HEK293 (cell line): ENCODE data around the gene TMEM63B.

Source experiments
- CTCF ChIA-PET: fragments of 350-600 bp; formaldehyde crosslinking; extraction: SDS; loops from one replicate; lab custom pipeline; 2021; ENCODE audit warnings: antibody characterized with exemption; lab: Yijun Ruan, JAX
- POLR2A ChIA-PET: fragments of 300-600 bp; formaldehyde crosslinking; extraction: SDS; loops from one replicate; lab custom pipeline; 2020; ENCODE audit warnings: antibody characterized with exemption, inconsistent platforms; lab: Yijun Ruan, JAX
- H3K27ac ChIP-seq: fragments of 200-500 bp; sonication (Bioruptor generic); 2 replicates; pipeline ENCODE4 v1.5.1; 2014; ENCODE audit warnings: low read depth, low read length, control low read depth, inconsistent platforms; ENCODE audit errors: extremely low read depth
- H3K36me3 ChIP-seq, 2 experiments: fragments of 200-500 bp in 1 of 2; sonication (Bioruptor generic) in 1 of 2; 1 replicate in 1 of 2; 2 replicates in 1 of 2; pipeline ENCODE4 v1.5.1; 2014 to 2017; ENCODE audit warnings: inconsistent platforms in 2 of 2, low read length in 2 of 2; ENCODE audit not compliant: control insufficient read depth in 2 of 2, insufficient read depth in 1 of 2
- H3K4me1 ChIP-seq: fragments of 200-500 bp; sonication (Bioruptor generic); 2 replicates; pipeline ENCODE4 v1.5.1; 2014; ENCODE audit warnings: mild to moderate bottlenecking, low read length, inconsistent platforms; ENCODE audit not compliant: control insufficient read depth, insufficient read depth
- H3K4me3 ChIP-seq: 2 replicates; pipeline ENCODE4 v1.5.1; 2011; ENCODE audit warnings: low read depth, mild to moderate bottlenecking, control low read depth, low read length, moderate library complexity
- H3K9me3 ChIP-seq: fragments of 200-500 bp; sonication (Bioruptor generic); 2 replicates; pipeline ENCODE4 v1.5.1; 2014; ENCODE audit warnings: low read depth, low read length, inconsistent platforms; ENCODE audit not compliant: control insufficient read depth, insufficient read depth
- BCL11B ChIP-seq: fragments of 450-650 bp; formaldehyde crosslinking; IDR thresholded peaks from 2 replicates; pipeline ENCODE4 v1.5.1; 2016; ENCODE audit warnings: low read depth, missing biosample characterization, missing genetic modification characterization
- HOXC10 ChIP-seq: sonication (generic); formaldehyde crosslinking; IDR thresholded peaks from 2 replicates; pipeline ENCODE4 v1.8.1; 2023; ENCODE audit warnings: mild to moderate bottlenecking, missing genetic modification reagents
- KLF16 ChIP-seq: fragments of 450-650 bp; formaldehyde crosslinking; IDR thresholded peaks from 2 replicates; pipeline ENCODE4 v1.5.1; 2017; ENCODE audit warnings: missing biosample characterization, missing genetic modification characterization
- KLF9 ChIP-seq: fragments of 450-650 bp; formaldehyde crosslinking; IDR thresholded peaks from 2 replicates; pipeline ENCODE4 v1.5.1; 2016; ENCODE audit warnings: missing biosample characterization, missing genetic modification characterization, low read depth
- MYNN ChIP-seq: fragments of 450-650 bp; formaldehyde crosslinking; IDR thresholded peaks from 2 replicates; pipeline ENCODE4 v1.5.1; 2016; ENCODE audit warnings: missing biosample characterization, missing genetic modification characterization, borderline replicate concordance
- MZF1 ChIP-seq: fragments of 450-650 bp; formaldehyde crosslinking; IDR thresholded peaks from 2 replicates; pipeline ENCODE4 v1.5.1; 2017; ENCODE audit warnings: missing biosample characterization, missing genetic modification characterization, borderline replicate concordance
- SCRT2 ChIP-seq: fragments of 450-650 bp; formaldehyde crosslinking; IDR thresholded peaks from 2 replicates; pipeline ENCODE4 v1.5.1; 2016; ENCODE audit warnings: missing biosample characterization, missing genetic modification characterization
- TCF7L2 ChIP-seq: IDR thresholded peaks from 2 replicates; pipeline ENCODE4 v1.6.1; 2011; ENCODE audit warnings: low read depth, mild to moderate bottlenecking, inconsistent platforms, low read length, moderate library complexity, borderline replicate concordance
- ZBTB1 ChIP-seq: fragments of 450-650 bp; formaldehyde crosslinking; IDR thresholded peaks from 2 replicates; pipeline ENCODE4 v1.5.1; 2016; ENCODE audit warnings: missing biosample characterization, missing genetic modification characterization
- ZBTB17 ChIP-seq: fragments of 450-650 bp; formaldehyde crosslinking; IDR thresholded peaks from 2 replicates; pipeline ENCODE4 v1.5.1; 2016; ENCODE audit warnings: missing biosample characterization, missing genetic modification characterization
- ZBTB48 ChIP-seq: fragments of 450-650 bp; formaldehyde crosslinking; IDR thresholded peaks from 2 replicates; pipeline ENCODE4 v1.5.1; 2016; ENCODE audit warnings: missing biosample characterization, missing genetic modification characterization
- ZBTB7A ChIP-seq: fragments of 450-650 bp; formaldehyde crosslinking; IDR thresholded peaks from 2 replicates; pipeline ENCODE4 v1.5.1; 2016; ENCODE audit warnings: low read depth, missing biosample characterization, missing genetic modification characterization
- ZFHX2 ChIP-seq: fragments of 450-650 bp; formaldehyde crosslinking; conservative IDR thresholded peaks from 2 replicates; pipeline ENCODE4 v1.5.1; 2016; ENCODE audit warnings: missing biosample characterization, missing genetic modification characterization
- ZNF10 ChIP-seq: fragments of 450-650 bp; formaldehyde crosslinking; IDR thresholded peaks from 2 replicates; pipeline ENCODE4 v1.5.1; 2017; ENCODE audit warnings: missing biosample characterization, missing genetic modification characterization
- ZNF155 ChIP-seq: fragments of 450-650 bp; formaldehyde crosslinking; IDR thresholded peaks from 2 replicates; pipeline ENCODE4 v1.5.1; 2016; ENCODE audit warnings: missing biosample characterization, missing genetic modification characterization
- ZNF19 ChIP-seq: fragments of 450-650 bp; formaldehyde crosslinking; IDR thresholded peaks from 2 replicates; pipeline ENCODE4; 2016; ENCODE audit warnings: missing biosample characterization, missing genetic modification characterization, low read depth
- ZNF223 ChIP-seq: fragments of 450-650 bp; formaldehyde crosslinking; IDR thresholded peaks from 2 replicates; pipeline ENCODE4 v1.5.1; 2016; ENCODE audit warnings: missing biosample characterization, missing genetic modification characterization
- ZNF24 ChIP-seq: fragments of 450-650 bp; formaldehyde crosslinking; IDR thresholded peaks from 2 replicates; pipeline ENCODE4 v1.5.1; 2016; ENCODE audit warnings: missing biosample characterization, missing genetic modification characterization
- ZNF248 ChIP-seq: fragments of 450-650 bp; formaldehyde crosslinking; IDR thresholded peaks from 2 replicates; pipeline ENCODE4 v1.5.1; 2017; ENCODE audit warnings: missing biosample characterization, missing genetic modification characterization
- ZNF354C ChIP-seq: fragments of 450-650 bp; formaldehyde crosslinking; IDR thresholded peaks from 2 replicates; pipeline ENCODE4 v1.5.1; 2016; ENCODE audit warnings: missing biosample characterization, missing genetic modification characterization, low read depth, borderline replicate concordance
- ZNF366 ChIP-seq: fragments of 450-650 bp; formaldehyde crosslinking; conservative IDR thresholded peaks from 2 replicates; pipeline ENCODE4 v1.5.1; 2016; ENCODE audit warnings: missing biosample characterization, missing genetic modification characterization
- ZNF423 ChIP-seq: fragments of 450-650 bp; formaldehyde crosslinking; IDR thresholded peaks from 2 replicates; pipeline ENCODE4 v1.5.1; 2016; ENCODE audit warnings: missing biosample characterization, missing genetic modification characterization
- ZNF549 ChIP-seq: fragments of 450-650 bp; IDR thresholded peaks from 2 replicates; pipeline ENCODE4 v1.5.1; 2018; ENCODE audit warnings: missing biosample characterization, missing genetic modification characterization, mild to moderate bottlenecking, inconsistent platforms, moderate library complexity
- ZNF660 ChIP-seq: fragments of 450-650 bp; IDR thresholded peaks from 2 replicates; pipeline ENCODE4 v1.5.1; 2018; ENCODE audit warnings: missing biosample characterization, mild to moderate bottlenecking, missing genetic modification characterization
- ZSCAN16 ChIP-seq: fragments of 450-650 bp; formaldehyde crosslinking; IDR thresholded peaks from 2 replicates; pipeline ENCODE4 v1.5.1; 2016; ENCODE audit warnings: missing biosample characterization, missing genetic modification characterization
- TF ChIP-seq, protein P1 (sequence below): fragments of 450-650 bp; formaldehyde crosslinking; IDR thresholded peaks from 2 replicates; pipeline ENCODE4 v1.5.1; 2016; ENCODE audit warnings: missing biosample characterization, missing genetic modification characterization
- TF ChIP-seq, protein P2 (sequence below): fragments of 450-650 bp; formaldehyde crosslinking; IDR thresholded peaks from 2 replicates; pipeline ENCODE4 v1.5.1; 2016; ENCODE audit warnings: missing biosample characterization, missing genetic modification characterization, borderline replicate concordance
- TF ChIP-seq, protein P3 (sequence below): fragments of 450-650 bp; formaldehyde crosslinking; IDR thresholded peaks from 2 replicates; pipeline ENCODE4 v1.5.1; 2016; ENCODE audit warnings: missing biosample characterization, missing genetic modification characterization
- TF ChIP-seq, protein P4 (sequence below): fragments of 450-650 bp; formaldehyde crosslinking; IDR thresholded peaks from 2 replicates; pipeline ENCODE4 v1.5.1; 2016; ENCODE audit warnings: missing biosample characterization, missing genetic modification characterization

TMEM63B gene

DNA sequence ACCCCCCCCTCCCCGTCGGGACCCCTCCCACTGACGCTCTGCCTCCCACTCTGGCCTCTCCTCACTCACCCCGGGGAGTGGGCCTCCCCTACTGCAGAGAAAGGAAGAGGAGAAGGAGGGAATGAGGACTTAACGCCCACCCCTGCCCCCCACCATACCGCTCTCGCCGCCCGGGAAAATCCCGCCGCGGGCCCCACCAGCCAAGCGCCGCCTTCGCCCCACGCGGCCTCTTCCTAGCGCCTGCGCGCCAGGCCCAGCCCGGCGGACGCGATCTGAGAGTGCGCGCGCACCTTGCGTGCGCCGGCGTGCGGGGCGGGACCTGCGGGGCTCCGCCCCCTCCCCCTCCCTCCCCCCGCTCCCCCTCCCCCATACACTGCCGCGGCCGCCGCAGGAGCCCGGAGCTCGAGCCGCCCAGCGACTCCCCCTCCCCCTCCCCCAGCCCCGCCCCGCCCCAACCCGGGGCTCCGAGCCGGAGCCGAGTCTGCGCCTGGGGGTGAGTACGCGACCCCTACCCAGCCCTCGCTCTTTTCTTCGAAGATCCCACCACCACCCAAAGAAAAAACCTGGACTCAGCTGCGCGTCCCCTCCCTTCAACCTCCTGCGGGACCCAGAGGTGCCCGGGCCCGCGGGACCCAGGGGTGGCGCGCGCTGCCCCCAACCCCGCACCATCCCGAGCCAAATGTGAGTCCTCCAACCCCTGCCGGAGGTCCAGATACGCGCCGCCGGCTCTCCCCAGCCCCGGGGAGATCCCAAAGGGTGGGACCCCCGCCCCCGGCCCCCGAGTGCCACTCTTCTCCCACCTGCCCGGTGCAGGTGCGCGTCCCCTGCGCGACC lies at the start of gene TMEM63B, which contains the start of gene MRPL14:
TSS of gene TMEM63B (plus strand) at position 369 of the 834 bp plus-strand sequence. CDS start 7,031 bp downstream, outside the sequence.
TSS of gene MRPL14 (minus strand) at position 267 of the 834 bp plus-strand sequence. CDS start 10,841 bp downstream, outside the sequence.
- POLR2A ChIA-PET = interaction anchor here (0.5 to 1.5 kb wide), 14 partner anchors 8 to 527 kb away, joined by 3 to 7 read pairs (median 4); partner anchors contain the start of gene HSP90AB1
- Histone ChIP-seq H3K4me1 (peaks cover 23% of the 10 kb centered on the region), H3K27ac (peak within 1 kb of the TSS; percentile 65), H3K9me3 (no peaks in the 10 kb centered on the region), H3K36me3 (peaks cover 0 to 17% of the 10 kb centered on the region in 2 experiments; a peak in 2 of 3 replicates), H3K4me3 (peak within 1 kb of the TSS; percentile 85)
- CTCF ChIA-PET = no interaction called here
- TF ChIP-seq ZNF19 (tag by site-specific recombination) = no peak
- TF ChIP-seq ZFHX2 = peak; percentile 79
- no peak for TF ChIP-seq ZSCAN16 (tag by site-specific recombination)
- no peak for TF ChIP-seq ZBTB17 (tag by site-specific recombination)
- TF ChIP-seq MYNN (tag by site-specific recombination) = 0 out of 2 replicates have a peak, but pooled peaks have one; percentile 14
- TF ChIP-seq KLF9 (tag by site-specific recombination) = no peak; the same call in 1 of the 2 replicates
- TF ChIP-seq ZNF10 = no peak
- TF ChIP-seq KLF16 (tag by site-specific recombination) = no peak
- TF ChIP-seq ZBTB7A (tag by site-specific recombination) = 0 out of 2 replicates have a peak, but pooled peaks have one; percentile 24
- TF ChIP-seq ZNF24 (tag by site-specific recombination) = no peak
- no peak for TF ChIP-seq ZNF660 (tag by site-specific recombination)
- no peak for TF ChIP-seq ZNF549 (tag by site-specific recombination)
- TF ChIP-seq, protein P1, sequence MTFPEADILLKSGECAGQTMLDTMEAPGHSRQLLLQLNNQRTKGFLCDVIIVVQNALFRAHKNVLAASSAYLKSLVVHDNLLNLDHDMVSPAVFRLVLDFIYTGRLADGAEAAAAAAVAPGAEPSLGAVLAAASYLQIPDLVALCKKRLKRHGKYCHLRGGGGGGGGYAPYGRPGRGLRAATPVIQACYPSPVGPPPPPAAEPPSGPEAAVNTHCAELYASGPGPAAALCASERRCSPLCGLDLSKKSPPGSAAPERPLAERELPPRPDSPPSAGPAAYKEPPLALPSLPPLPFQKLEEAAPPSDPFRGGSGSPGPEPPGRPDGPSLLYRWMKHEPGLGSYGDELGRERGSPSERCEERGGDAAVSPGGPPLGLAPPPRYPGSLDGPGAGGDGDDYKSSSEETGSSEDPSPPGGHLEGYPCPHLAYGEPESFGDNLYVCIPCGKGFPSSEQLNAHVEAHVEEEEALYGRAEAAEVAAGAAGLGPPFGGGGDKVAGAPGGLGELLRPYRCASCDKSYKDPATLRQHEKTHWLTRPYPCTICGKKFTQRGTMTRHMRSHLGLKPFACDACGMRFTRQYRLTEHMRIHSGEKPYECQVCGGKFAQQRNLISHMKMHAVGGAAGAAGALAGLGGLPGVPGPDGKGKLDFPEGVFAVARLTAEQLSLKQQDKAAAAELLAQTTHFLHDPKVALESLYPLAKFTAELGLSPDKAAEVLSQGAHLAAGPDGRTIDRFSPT (tag by site-specific recombination) = peak; percentile 33; the same call in 1 of the 2 replicates
- TF ChIP-seq ZBTB48 = no peak
- TF ChIP-seq ZNF354C (tag by site-specific recombination) = no peak
- TF ChIP-seq ZNF423 (tag by site-specific recombination) = peak; percentile 99
- no peak for TF ChIP-seq BCL11B (tag by site-specific recombination)
- TF ChIP-seq, protein P2, sequence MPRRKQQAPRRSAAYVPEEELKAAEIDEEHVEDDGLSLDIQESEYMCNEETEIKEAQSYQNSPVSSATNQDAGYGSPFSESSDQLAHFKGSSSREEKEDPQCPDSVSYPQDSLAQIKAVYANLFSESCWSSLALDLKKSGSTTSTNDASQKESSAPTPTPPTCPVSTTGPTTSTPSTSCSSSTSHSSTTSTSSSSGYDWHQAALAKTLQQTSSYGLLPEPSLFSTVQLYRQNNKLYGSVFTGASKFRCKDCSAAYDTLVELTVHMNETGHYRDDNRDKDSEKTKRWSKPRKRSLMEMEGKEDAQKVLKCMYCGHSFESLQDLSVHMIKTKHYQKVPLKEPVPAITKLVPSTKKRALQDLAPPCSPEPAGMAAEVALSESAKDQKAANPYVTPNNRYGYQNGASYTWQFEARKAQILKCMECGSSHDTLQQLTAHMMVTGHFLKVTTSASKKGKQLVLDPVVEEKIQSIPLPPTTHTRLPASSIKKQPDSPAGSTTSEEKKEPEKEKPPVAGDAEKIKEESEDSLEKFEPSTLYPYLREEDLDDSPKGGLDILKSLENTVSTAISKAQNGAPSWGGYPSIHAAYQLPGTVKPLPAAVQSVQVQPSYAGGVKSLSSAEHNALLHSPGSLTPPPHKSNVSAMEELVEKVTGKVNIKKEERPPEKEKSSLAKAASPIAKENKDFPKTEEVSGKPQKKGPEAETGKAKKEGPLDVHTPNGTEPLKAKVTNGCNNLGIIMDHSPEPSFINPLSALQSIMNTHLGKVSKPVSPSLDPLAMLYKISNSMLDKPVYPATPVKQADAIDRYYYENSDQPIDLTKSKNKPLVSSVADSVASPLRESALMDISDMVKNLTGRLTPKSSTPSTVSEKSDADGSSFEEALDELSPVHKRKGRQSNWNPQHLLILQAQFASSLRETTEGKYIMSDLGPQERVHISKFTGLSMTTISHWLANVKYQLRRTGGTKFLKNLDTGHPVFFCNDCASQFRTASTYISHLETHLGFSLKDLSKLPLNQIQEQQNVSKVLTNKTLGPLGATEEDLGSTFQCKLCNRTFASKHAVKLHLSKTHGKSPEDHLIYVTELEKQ (tag by site-specific recombination) = no peak
- TF ChIP-seq, protein P3, sequence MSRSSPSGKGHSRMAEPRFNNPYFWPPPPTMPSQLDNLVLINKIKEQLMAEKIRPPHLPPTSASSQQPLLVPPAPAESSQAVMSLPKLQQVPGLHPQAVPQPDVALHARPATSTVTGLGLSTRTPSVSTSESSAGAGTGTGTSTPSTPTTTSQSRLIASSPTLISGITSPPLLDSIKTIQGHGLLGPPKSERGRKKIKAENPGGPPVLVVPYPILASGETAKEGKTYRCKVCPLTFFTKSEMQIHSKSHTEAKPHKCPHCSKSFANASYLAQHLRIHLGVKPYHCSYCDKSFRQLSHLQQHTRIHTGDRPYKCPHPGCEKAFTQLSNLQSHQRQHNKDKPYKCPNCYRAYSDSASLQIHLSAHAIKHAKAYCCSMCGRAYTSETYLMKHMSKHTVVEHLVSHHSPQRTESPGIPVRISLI (tag by site-specific recombination) = no peak
- no peak for TF ChIP-seq ZNF223 (tag by site-specific recombination)
- TF ChIP-seq ZNF366 (tag by site-specific recombination) = no peak
- TF ChIP-seq SCRT2 (tag by site-specific recombination) = no peak
- no peak for TF ChIP-seq MZF1 (tag by site-specific recombination)
- TF ChIP-seq ZNF248 (tag by site-specific recombination) = no peak
- TF ChIP-seq HOXC10 (CRISPR knock-in tag) = no peak
- no peak for TF ChIP-seq TCF7L2
- TF ChIP-seq, protein P4, sequence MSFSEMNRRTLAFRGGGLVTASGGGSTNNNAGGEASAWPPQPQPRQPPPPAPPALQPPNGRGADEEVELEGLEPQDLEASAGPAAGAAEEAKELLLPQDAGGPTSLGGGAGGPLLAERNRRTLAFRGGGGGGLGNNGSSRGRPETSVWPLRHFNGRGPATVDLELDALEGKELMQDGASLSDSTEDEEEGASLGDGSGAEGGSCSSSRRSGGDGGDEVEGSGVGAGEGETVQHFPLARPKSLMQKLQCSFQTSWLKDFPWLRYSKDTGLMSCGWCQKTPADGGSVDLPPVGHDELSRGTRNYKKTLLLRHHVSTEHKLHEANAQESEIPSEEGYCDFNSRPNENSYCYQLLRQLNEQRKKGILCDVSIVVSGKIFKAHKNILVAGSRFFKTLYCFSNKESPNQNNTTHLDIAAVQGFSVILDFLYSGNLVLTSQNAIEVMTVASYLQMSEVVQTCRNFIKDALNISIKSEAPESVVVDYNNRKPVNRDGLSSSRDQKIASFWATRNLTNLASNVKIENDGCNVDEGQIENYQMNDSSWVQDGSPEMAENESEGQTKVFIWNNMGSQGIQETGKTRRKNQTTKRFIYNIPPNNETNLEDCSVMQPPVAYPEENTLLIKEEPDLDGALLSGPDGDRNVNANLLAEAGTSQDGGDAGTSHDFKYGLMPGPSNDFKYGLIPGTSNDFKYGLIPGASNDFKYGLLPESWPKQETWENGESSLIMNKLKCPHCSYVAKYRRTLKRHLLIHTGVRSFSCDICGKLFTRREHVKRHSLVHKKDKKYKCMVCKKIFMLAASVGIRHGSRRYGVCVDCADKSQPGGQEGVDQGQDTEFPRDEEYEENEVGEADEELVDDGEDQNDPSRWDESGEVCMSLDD (tag by site-specific recombination) = peak; percentile 70; the same call in 1 of the 2 replicates
- no peak for TF ChIP-seq ZNF155 (tag by site-specific recombination)
- TF ChIP-seq ZBTB1 = no peak
